Tracheal epithelial cell (primary cell): ENCODE measurements around the gene SLC19A3. TPM values are rescaled to one million over a fixed set of nuclear protein-coding genes. Genes with fewer than 3 reads are reported as not detected.

ENCODE experiments used
- total RNA-seq: library from RNA; depleted of rRNA; stranded (reverse); fragments of >200 nt; gene quantifications from 2 replicates; pipeline ENCODE4 v1.2.1, GENCODE V29; 2014

Gene SLC19A3
- 0.48 TPM in 1 of 2 replicates, not detected in the other for total RNA-seq

DNA sequence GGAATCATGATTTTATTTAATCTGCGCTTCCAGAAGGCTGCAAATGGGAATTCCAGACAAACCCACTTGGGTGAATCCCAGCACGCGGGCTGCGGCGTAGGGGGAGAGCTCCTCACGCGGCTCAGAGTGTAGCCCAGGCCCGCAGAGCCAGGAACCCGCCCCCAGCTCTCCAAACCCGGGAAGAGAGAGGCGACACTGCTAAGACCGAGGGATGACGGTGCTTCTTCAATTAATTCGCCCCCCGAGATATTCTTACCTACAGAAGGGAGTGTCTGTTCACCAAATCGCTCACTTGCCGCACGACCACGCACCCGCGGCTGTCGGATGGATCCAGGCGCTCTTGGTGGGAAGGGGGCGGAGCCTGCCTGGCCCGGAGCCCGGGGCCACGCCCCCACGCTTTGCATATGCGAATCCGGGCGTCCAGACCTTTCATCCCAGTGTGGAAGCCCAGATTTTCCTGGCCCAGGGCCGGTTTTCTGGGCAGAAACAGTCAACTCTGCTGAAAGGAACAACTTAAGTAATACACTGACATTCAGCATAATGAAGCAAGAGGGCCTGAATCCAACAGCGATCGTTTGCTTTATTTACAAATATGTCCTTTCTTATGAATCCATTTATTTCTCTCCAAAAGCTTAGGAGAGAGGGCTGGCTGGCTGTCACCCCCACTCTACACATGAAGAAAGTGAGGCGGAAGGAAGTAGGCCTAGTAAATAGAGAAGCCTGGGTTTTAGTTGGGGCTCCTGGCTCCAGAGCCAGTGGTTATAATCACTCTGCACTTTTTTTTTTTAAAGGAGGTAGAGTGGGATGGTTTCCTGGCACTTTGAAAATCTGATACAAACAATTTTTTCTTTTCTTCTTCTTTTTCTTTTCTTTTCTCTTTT lies at the start of gene SLC19A3:
TSS of gene SLC19A3 (minus strand) at position 342 of the 881 bp plus-strand sequence. CDS start 15,710 bp downstream, outside the sequence.

DNA sequence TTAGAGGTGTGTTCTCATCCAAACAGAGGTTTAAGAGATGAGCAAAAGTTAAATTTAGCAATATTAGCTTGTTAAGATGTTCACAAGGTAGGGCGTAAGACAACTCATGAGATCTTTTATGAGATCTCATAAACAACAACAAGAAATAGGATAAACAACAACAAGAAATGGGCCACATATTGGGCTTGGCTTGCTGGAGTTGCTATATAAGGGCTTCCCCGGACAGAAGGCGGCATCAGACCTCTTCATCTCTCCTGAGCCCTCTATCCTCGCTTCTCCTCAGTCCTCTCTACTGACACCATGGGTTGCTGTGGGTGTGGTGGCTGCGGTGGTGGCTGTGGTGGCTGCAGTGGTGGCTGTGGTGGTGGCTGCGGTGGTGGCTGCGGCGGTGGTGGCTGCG lies 27.8 kb upstream of the SLC19A3 start, which contains the start of gene SCYGR8:
TSS of gene SCYGR8 (plus strand) at position 301 of the 400 bp plus-strand sequence. CDS start at position 301, 0 bp downstream.

GRCh38 chr2:227728035-227728434 lies 10.2 kb upstream of the SLC19A3 start, which contains the start of gene SCYGR7:
Gene SCYGR7, plus strand, starts transcription at chr2:227728335. Its CDS starts 0 bp downstream, at chr2:227728335.

GRCh38 chr2:227724394-227725039 lies 6.7 kb upstream of the SLC19A3 start, which contains the start of gene SCYGR6:
Gene SCYGR6, minus strand, starts transcription at chr2:227724757. Its CDS starts 0 bp downstream, at chr2:227724757.

GRCh38 chr2:227666631-227667170 lies 51.1 kb downstream of the SLC19A3 start, which contains the start of gene SCYGR5:
Gene SCYGR5, plus strand, starts transcription at chr2:227666804. Its CDS starts 0 bp downstream, at chr2:227666804.

Other genes starting within 250 kb of the SLC19A3 start
- gene AGFG1, start 245.9 kb downstream of the SLC19A3 start, total RNA-seq = 66.1 and 98.8 TPM in 2 replicates
- gene SCYGR2, start 119.1 kb downstream of the SLC19A3 start, total RNA-seq = not detected in 2 replicates
- gene SCYGR3, start 103.2 kb downstream of the SLC19A3 start, total RNA-seq = not detected in 2 replicates
- not detected in 2 replicates for gene SCYGR4, start 100.5 kb downstream of the SLC19A3 start, total RNA-seq
- gene SCYGR5, start 51.2 kb downstream of the SLC19A3 start, total RNA-seq = not detected in 2 replicates
- not detected in 2 replicates for gene SCYGR6, start 6.7 kb upstream of the SLC19A3 start, total RNA-seq
- not detected in 2 replicates for gene SCYGR7, start 10.3 kb upstream of the SLC19A3 start, total RNA-seq
- gene SCYGR8, start 27.9 kb upstream of the SLC19A3 start, total RNA-seq = not detected in 2 replicates
- gene CCL20, start 95.8 kb upstream of the SLC19A3 start, total RNA-seq = 2.6 and 158 TPM in 2 replicates
- gene DAW1, start 153.6 kb upstream of the SLC19A3 start, total RNA-seq = 0.64 and 1.4 TPM in 2 replicates